Trophoblast cell (in vitro differentiated cells and primary cell): ENCODE data around the gene MRPL9.

ENCODE experiments used
- DNase-seq, 2 donors: peaks; one replicate each; pipeline ENCODE4 v3.0.0-alpha.2; 2016
- H2AFZ ChIP-seq: 2 replicates; pipeline ENCODE4 v1.6.1; 2013; ENCODE audit warnings: low read length, moderate library complexity, mild to moderate bottlenecking; ENCODE audit not compliant: insufficient read depth, poor library complexity
- H2AK5ac ChIP-seq: 2 replicates; pipeline ENCODE4 v1.6.1; 2013; ENCODE audit warnings: mild to moderate bottlenecking, low read length
- H2BK120ac ChIP-seq: 2 replicates; pipeline ENCODE4 v1.6.1; 2013; ENCODE audit warnings: low read length, mild to moderate bottlenecking, moderate library complexity; ENCODE audit not compliant: insufficient read depth, poor library complexity
- H2BK12ac ChIP-seq: 2 replicates; pipeline ENCODE4 v1.6.1; 2013; ENCODE audit warnings: mild to moderate bottlenecking, low read length, moderate library complexity
- H2BK5ac ChIP-seq: 2 replicates; pipeline ENCODE4 v1.6.1; 2013; ENCODE audit warnings: low read length, low read depth, moderate library complexity, mild to moderate bottlenecking; ENCODE audit not compliant: poor library complexity
- H3K14ac ChIP-seq: 2 replicates; pipeline ENCODE4 v1.6.1; 2013; ENCODE audit warnings: mild to moderate bottlenecking, low read length
- H3K18ac ChIP-seq: 2 replicates; pipeline ENCODE4 v1.6.1; 2013; ENCODE audit warnings: mild to moderate bottlenecking, low read length
- H3K23ac ChIP-seq: 2 replicates; pipeline ENCODE4 v1.6.1; 2013; ENCODE audit warnings: low read length
- H3K27ac ChIP-seq: 2 replicates; pipeline ENCODE4 v1.5.1; 2013; ENCODE audit warnings: low read depth, mild to moderate bottlenecking, inconsistent platforms, low read length, moderate library complexity
- H3K27me3 ChIP-seq: 2 replicates; pipeline ENCODE4 v1.6.1; 2013; ENCODE audit warnings: inconsistent platforms, mild to moderate bottlenecking, low read length, moderate library complexity; ENCODE audit not compliant: insufficient read depth
- H3K36me3 ChIP-seq, 2 experiments: 1 replicate in 1 of 2; 2 replicates in 1 of 2; pipeline ENCODE4 v1.6.1; 2013; ENCODE audit warnings: low read length in 2 of 2, mild to moderate bottlenecking in 2 of 2, moderate library complexity in 1 of 2; ENCODE audit not compliant: insufficient read depth in 2 of 2, control insufficient read depth in 1 of 2
- H3K4ac ChIP-seq: 2 replicates; pipeline ENCODE4 v1.6.1; 2013; ENCODE audit warnings: low read depth, mild to moderate bottlenecking, low read length, moderate library complexity
- H3K4me1 ChIP-seq, 2 experiments: 1 replicate in 1 of 2; 2 replicates in 1 of 2; pipeline ENCODE4 v1.6.1; 2013; ENCODE audit warnings: low read length in 2 of 2, mild to moderate bottlenecking in 2 of 2, moderate library complexity in 1 of 2; ENCODE audit not compliant: insufficient read depth in 2 of 2, control insufficient read depth in 1 of 2
- H3K4me2 ChIP-seq: 2 replicates; pipeline ENCODE4 v1.6.1; 2013; ENCODE audit warnings: inconsistent platforms, mild to moderate bottlenecking, low read length, moderate library complexity
- H3K4me3 ChIP-seq: 2 replicates; pipeline ENCODE4 v1.5.1; 2013; ENCODE audit warnings: mild to moderate bottlenecking, low read depth, low read length, inconsistent platforms
- H3K79me1 ChIP-seq: one replicate; pipeline ENCODE4 v1.6.1; 2013; ENCODE audit warnings: low read length
- H3K79me2 ChIP-seq: 2 replicates; pipeline ENCODE4 v1.6.1; 2013; ENCODE audit warnings: low read length, mild to moderate bottlenecking; ENCODE audit not compliant: control insufficient read depth, insufficient read depth, poor library complexity
- H3K9ac ChIP-seq: 2 replicates; pipeline ENCODE4 v1.6.1; 2013; ENCODE audit warnings: mild to moderate bottlenecking, low read length
- H3K9me3 ChIP-seq: 2 replicates; pipeline ENCODE4 v1.6.1; 2013; ENCODE audit warnings: low read depth, mild to moderate bottlenecking, control low read depth, inconsistent platforms, low read length; ENCODE audit not compliant: insufficient read depth
- H4K12ac ChIP-seq: 2 replicates; pipeline ENCODE4 v1.6.1; 2013; ENCODE audit warnings: low read depth, mild to moderate bottlenecking, low read length, moderate library complexity
- H4K8ac ChIP-seq: 2 replicates; pipeline ENCODE4 v1.6.1; 2013; ENCODE audit warnings: low read depth, mild to moderate bottlenecking, low read length, moderate library complexity
- H4K91ac ChIP-seq: one replicate; pipeline ENCODE4 v1.6.1; 2013; ENCODE audit warnings: low read depth, mild to moderate bottlenecking, low read length, moderate library complexity
- WGBS: extraction: QIAGEN DNeasy Blood & Tissue Kit; methylation state at CpG from one replicate; pipeline ENCODE4 v1.1.7; 2013; ENCODE audit warnings: missing lambda C conversion rate; ENCODE audit not compliant: insufficient read length, insufficient coverage; ENCODE audit errors: extremely low coverage; 5-methylcytosine and 5-hydroxymethylcytosine counted together

The MRPL9 gene

GRCh38 chr1:151723726-151724370, 39.4 kb downstream of the MRPL9 start:
- Histone ChIP-seq H3K9me3 (no peaks in the 10 kb centered on the region), H2BK12ac (no peak overlapping the region), H4K91ac (no peak overlapping the region), H3K79me2 (no peaks in the 10 kb centered on the region), H3K79me1 (no peaks in the 10 kb centered on the region), H3K36me3 (no peaks in the 10 kb centered on the region), H2BK5ac (no peak overlapping the region), H3K4me2 (no peak overlapping the region), H4K8ac (no peak overlapping the region), H3K27ac (no peak overlapping the region), H3K4me3 (no peak overlapping the region), H3K4ac (no peak overlapping the region), H3K18ac (no peak overlapping the region), H3K4me1 (peaks cover 3% of the 10 kb centered on the region in 2 experiments), H4K12ac (no peak overlapping the region), H3K14ac (no peak overlapping the region), H2AK5ac (no peak overlapping the region), H2AFZ (no peak overlapping the region), H3K9ac (no peak overlapping the region), H3K27me3 (peaks cover 25% of the 10 kb centered on the region), H2BK120ac (no peak overlapping the region), H3K23ac (no peak overlapping the region)
- no peak for DNase-seq
- WGBS, result no CpG with 5 or more reads among the region's 3 CpGs

- Histone ChIP-seq H3K4ac (no peak overlapping the region), H2AK5ac (no peak overlapping the region), H2AFZ (no peak overlapping the region), H3K4me1 (peaks cover 3% of the 10 kb centered on the region in 2 experiments), H3K79me1 (no peaks in the 10 kb centered on the region), H2BK5ac (no peak overlapping the region), H3K18ac (no peak overlapping the region), H4K8ac (no peak overlapping the region), H3K4me3 (no peak overlapping the region), H3K27ac (no peak overlapping the region), H3K14ac (no peak overlapping the region), H3K9ac (no peak overlapping the region), H3K36me3 (no peaks in the 10 kb centered on the region), H2BK120ac (no peak overlapping the region), H4K91ac (no peak overlapping the region), H3K23ac (no peak overlapping the region), H3K27me3 (peaks cover 32% of the 10 kb centered on the region), H3K4me2 (peak overlapping the region; percentile 67), H3K79me2 (no peaks in the 10 kb centered on the region), H3K9me3 (no peaks in the 10 kb centered on the region), H4K12ac (no peak overlapping the region), H2BK12ac (no peak overlapping the region)
- no CpG with 5 or more reads among the region's 17 CpGs for WGBS
- peak; percentile 84 to 92 for DNase-seq
These were observed 41.3 kb downstream of the MRPL9 start for GRCh38 chr1:151721788-151722510.

- Histone ChIP-seq H3K23ac (no peak within 1 kb of the TSS), H3K18ac (no peak within 1 kb of the TSS), H3K4me3 (no peak within 1 kb of the TSS), H3K4ac (no peak within 1 kb of the TSS), H2AFZ (no peak within 1 kb of the TSS), H3K9ac (no peak within 1 kb of the TSS), H3K36me3 (no peaks in the 10 kb centered on the region), H2BK120ac (no peak within 1 kb of the TSS), H3K14ac (no peak within 1 kb of the TSS), H3K9me3 (no peaks in the 10 kb centered on the region), H4K8ac (no peak within 1 kb of the TSS), H3K79me1 (no peaks in the 10 kb centered on the region), H2AK5ac (no peak within 1 kb of the TSS), H3K4me1 (peaks cover 3% of the 10 kb centered on the region in 2 experiments), H3K27ac (no peak within 1 kb of the TSS), H3K79me2 (no peaks in the 10 kb centered on the region), H4K91ac (no peak within 1 kb of the TSS), H4K12ac (no peak within 1 kb of the TSS), H2BK5ac (no peak within 1 kb of the TSS), H3K27me3 (peaks cover 32% of the 10 kb centered on the region), H2BK12ac (no peak within 1 kb of the TSS), H3K4me2 (peak within 1 kb of the TSS; percentile 67)
- DNase-seq, result no peak
- WGBS, result no CpG with 5 or more reads among the region's 44 CpGs
These were observed 42.1 kb downstream of the MRPL9 start, which contains the start of gene RIIAD1 for GRCh38 chr1:151720974-151721787. TSS of gene RIIAD1 (plus strand) at chr1:151721522. CDS start at chr1:151721537, 15 bp downstream.

GRCh38 chr1:151720554-151720953, 42.7 kb downstream of the MRPL9 start:
- Histone ChIP-seq H2AK5ac (no peak overlapping the region), H3K27me3 (peaks cover 36% of the 10 kb centered on the region), H4K91ac (no peak overlapping the region), H3K4me3 (no peak overlapping the region), H2AFZ (no peak overlapping the region), H3K9ac (no peak overlapping the region), H3K79me1 (no peaks in the 10 kb centered on the region), H3K4me2 (no peak overlapping the region), H2BK12ac (no peak overlapping the region), H3K4ac (no peak overlapping the region), H2BK5ac (no peak overlapping the region), H4K8ac (no peak overlapping the region), H3K18ac (no peak overlapping the region), H3K9me3 (no peaks in the 10 kb centered on the region), H3K36me3 (no peaks in the 10 kb centered on the region), H3K27ac (no peak overlapping the region), H3K23ac (no peak overlapping the region), H3K79me2 (no peaks in the 10 kb centered on the region), H3K14ac (no peak overlapping the region), H3K4me1 (peaks cover 3% of the 10 kb centered on the region in 2 experiments), H2BK120ac (no peak overlapping the region), H4K12ac (no peak overlapping the region)
- no peak for DNase-seq
- WGBS, result no CpG with 5 or more reads among the region's 5 CpGs
